Embryonic facial prominence (tissue), 1 donor: ENCODE measurements around the gene ZBED3.

Experiments
- DNase-seq: peaks from one replicate; pipeline ENCODE4 v3.0.0-alpha.2; 2016; ENCODE audit errors: extremely low spot score

Gene ZBED3

DNA sequence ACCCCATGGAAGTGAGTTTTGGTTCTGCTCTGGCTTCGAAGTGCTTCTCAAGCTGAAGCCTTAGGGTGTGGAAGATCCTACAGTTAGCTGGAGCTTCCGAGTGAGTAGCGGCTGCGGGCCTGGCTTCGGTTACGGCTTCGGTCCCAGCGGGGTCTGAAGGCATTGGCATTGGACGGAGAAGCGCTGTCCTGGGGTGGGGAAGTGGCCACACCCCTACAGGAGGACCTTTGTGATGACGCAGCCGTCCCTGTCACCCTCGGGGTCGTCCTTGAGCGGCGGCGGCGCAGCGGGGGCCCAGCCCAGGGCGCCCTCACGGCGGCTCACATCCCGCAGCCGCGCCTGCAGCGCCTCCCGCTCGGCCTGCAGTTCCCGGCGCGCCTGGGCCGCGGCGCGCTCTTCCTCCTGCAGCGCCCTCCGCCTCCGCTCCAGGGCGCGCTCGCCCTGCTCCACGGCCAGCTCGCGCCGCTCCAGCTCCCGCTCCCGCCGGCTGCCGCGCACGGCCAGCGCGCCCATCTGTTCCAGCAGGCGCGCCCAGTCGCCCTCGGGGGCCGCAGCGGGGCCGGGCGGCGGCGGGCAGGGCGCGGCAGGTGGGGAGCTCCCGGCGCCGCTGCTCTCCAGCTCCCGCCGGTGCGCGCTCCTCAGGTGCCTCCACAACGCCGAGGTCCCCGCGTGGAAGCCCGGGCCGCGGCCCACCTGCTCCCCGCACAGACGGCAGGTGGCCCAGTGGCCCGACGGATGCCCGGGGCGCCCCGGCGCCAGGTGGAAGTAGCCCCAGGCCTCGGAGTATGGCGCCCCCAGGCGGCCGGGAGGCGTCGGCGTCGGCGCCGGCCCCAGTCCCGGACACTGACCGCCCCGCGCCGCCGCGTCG, 9.9 kb downstream of the ZBED3 start:
- peak; percentile 32 for DNase-seq

DNA sequence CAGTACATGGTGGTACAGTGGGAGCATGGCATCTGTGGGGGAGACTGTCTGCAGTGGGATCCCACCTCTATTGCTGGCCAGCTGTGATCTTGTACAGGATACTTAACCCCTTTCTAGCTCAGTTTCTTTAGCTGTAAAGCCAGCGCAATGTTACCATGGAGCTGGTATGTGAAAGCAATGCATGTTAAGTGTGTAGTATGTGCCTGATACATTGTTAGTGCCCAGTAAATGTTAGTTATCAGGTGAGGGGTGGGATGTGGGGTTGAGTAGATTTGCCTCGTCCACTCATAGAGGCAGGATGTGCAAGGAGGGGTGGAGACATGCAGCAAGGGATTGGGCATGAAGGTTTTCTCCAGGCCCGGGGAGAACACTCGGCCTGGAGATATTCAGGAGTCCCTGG, 12.3 kb downstream of the ZBED3 start:
- DNase-seq: no peak

DNA sequence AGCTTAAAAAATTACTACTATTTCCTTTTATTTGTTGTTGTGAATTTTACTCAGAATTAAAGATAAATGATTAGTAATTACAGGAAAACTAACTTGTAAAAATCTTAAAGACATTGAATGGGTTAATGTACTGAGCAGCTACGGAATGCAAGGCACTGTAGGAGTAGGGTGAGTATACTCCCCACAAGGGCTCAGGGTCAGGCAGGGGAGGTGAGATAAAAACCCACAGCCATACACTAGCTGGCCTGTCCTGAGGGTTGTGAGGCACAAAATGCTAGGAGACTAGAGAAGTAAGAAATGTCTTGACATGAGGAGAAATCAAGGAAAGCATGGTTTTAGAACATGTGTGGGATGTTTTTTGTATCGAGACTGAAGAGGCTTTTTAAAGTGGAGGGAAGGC, 13.4 kb downstream of the ZBED3 start:
- DNase-seq: no peak

DNA sequence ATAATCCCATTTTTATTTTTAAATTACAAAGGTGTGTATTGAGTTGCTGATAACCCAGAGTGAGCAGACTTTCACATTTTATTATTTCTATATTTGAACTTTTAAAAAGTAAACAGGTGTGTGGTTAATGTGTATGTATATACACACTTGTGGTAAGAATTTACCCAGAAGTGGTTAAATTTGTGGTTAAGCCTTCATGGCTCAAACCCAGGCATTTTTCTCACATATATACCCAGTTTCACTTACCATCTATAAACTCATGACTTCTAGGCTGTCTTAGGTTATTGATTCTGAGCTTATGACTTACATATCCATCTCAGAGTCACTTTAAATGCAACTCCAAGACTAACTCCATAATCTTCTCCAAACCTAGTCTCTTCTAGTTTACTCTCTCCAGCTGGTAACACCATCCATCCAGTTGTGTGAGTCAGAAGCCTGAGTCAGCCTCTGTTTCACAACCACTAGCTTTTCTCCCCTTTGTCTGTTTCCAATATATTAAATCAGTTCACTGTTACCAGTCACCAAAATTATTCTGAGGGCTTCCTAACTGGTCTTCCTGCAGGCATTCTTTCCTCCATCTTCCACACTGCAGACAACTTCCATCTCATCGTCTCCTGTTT, 20.2 kb downstream of the ZBED3 start:
- no peak for DNase-seq

DNA sequence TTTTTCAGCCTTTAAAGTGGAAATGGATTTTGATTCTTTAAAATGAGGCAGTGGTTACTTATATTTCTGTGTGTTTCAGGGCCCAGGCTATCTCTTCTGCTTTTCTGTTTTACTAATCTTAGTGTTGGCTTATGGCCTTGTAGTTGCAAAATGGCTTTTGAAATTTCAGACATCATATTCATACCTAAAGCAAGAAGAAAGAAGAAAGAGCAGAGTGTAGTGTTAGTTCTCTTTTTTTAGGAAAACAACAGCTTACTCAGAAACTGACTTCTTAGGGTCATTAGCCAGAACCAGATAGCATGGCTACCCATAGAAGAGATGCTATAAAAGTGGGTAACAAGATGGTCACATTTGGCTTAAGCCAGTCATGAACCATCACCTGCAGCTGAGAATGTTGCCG, 20.9 kb downstream of the ZBED3 start:
- no peak for DNase-seq

DNA sequence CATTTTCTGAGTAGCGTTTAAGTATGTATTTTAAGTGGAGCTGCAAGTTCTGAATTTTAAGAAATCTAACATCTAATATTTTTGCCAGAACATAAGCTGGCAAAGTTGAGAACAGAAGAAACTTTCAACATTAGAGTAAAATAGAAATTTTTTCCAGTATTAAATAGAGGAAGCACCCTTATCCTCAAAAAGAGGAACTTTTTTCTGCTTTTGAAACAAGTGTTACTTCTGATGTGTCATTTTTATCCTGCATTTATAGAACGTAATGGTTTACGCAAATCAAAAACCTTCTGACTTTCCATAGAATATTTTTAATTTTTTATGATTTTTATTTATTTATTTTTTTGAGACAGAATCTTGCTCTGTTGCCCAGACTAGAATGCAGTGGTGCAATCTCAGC, 21.8 kb downstream of the ZBED3 start:
- no peak for DNase-seq

DNA sequence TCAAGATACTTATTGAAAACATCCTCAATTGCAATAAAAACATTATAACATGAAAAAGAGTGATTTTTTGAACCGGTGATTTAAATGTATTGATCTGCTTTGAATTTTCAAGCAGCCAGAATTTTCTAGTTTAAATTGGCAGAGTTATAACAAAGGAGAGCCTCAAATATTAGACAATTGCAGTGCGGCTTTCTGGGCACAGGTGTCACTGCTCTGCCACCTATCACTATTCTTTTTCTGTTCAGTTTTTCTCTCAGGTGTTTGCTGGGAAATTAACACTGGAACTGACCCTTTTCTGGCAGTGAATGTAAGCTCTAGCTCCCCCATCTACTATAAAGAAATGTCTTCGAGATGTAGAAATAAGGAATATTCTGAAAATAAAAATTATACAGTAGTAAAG, 23.0 kb downstream of the ZBED3 start:
- no peak for DNase-seq

DNA sequence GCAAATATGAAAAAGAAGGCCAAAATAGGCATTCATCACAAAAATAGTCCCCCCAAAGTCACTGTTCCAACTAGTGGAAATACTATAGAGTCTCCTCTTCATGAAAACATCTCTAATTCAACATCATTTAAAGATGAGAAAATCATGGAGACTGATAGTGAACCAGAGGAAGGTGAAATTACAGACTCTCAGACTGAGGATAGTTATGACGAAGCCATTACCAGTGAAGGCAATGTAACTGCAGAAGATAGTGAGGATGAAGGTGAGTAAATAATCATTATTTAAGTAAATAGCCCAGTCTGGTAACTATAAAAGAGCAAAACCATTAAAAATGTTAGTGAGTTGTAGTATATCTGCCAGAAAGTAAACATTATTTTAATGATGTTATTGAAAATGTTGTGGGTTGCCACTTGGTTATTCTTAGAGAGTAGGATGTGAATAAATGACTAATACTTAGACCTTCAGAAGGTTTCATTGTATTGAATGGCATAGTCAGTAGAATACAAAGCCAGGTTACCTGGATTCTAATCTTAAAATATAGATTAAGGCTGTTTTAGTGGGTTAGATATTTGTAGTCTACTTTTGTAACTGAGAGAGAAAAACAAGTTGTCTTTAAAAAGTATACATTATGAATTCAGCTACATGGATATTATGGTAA, 40.5 kb downstream of the ZBED3 start:
- DNase-seq: no peak

DNA sequence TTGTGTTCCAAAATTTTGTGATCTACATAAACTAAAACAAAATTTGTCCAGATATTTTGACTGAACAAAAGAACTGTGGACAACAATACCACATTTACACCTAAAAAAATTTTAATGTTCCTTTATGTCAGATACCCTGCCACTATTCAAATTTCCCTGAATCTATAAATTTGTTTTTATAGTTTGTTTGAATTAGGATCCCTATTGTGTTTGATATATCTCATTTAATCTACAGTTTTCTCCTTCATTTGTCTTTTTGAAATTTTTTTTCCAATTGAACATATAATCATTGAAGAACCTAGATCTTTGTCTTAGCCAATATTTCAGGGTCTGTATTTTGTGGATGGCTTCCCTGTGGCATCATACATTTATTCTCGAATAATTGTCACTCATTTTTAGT, 51.1 kb downstream of the ZBED3 start:
- no peak for DNase-seq

DNA sequence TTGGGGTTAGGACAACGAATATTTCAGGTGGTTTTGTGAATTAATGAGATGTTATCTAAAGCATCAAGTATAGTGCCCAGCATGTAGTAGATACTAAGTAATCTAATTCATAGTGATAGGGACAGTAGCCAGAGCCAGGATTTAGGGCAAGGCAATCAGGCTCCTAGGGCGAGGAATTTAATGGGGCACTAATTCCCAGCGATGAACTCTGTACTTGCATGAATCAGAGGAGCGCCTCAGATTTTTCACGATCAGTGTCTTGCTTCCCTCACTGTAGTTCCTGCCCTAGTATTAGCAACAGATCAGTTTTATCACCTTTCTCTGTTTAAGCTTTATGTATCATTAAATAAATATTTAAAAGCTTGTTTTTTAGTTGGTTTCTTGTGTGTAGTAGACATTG, 53.7 kb downstream of the ZBED3 start:
- DNase-seq: no peak

DNA sequence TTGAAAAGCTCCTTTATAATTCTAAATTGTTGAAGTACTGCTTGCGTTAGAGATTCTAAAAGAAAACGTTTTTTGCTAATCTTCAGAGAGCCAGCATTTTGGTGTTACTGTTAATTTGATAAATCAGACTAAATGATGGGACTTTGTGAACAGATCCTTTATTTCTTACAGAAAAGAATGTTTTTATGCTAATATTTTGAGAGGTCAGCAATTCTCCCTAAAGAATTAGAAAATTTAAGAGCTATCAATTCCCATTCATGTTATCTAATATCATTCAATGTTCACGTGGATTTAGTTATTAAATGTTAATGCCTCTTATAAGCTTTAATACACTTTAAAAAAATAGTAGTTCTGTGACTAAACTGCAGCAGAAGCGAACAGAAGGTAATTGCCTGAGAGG, 54.5 kb downstream of the ZBED3 start:
- DNase-seq: no peak

DNA sequence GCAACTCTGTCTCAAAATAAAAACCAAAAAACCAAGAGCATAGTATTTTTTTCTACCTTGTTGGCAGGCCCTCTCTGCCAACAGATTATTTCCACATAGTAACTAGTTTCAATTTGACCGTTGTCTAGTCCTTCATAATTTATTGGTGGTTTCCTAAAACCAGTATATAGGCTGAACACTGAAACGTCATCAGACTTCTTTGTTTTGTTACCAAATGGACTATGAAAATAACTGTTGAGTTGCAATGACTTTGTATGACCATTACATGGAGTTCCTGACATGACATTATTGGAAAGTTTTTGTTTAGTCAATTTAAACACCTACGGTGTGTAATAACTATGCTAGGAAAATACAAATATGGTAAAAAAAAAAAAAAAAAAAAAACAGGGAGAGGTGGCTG, 55.2 kb downstream of the ZBED3 start:
- DNase-seq: no peak

DNA sequence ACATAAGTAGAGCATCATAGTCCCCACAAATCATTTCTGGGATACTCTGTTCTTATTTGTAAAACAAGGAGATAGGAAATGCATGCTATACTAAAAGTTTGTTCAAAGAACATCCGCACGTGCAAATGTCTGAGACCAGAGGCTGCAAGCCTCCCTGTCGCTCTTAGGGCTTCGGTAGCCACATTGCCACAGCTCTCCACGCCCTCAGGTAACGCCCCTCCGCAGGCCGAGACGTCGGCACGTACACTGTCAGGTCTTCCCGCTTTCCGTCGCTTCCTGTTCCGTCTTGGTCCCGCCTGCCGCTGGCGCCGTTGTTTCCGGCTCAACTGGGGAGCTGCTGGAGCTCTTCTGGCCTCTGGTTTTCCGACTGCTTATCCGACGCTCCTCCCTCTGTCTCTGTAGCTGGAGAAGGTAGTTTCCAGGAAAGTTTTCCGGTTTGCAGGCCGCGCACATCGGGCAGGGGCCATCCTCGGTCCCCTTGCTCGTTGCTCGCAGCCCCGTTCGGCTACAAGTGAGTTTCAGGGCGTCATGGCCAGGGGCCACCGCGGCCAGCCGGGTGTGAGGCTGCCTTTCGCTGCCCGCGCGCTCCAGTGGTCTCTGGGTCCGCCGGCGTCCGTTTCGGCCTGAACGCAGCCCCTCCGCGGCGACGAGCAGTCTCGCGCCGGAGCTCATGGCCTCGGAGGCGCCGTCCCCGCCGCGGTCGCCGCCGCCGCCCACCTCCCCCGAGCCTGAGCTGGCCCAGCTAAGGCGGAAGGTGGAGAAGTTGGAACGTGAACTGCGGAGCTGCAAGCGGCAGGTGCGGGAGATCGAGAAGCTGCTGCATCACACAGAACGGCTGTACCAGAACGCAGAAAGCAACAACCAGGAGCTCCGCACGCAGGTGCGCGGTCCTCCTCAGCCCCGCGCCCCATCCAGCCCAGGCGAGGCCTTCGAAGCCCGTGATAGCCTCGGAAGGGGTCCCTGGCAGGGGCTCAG, 56.7 kb downstream of the ZBED3 start, which contains the start of gene AGGF1:
Gene AGGF1, plus strand, starts transcription at position 308 of the 975 bp plus-strand sequence. Its CDS starts 363 bp downstream, at position 671.
- DNase-seq: peak; percentile 94

DNA sequence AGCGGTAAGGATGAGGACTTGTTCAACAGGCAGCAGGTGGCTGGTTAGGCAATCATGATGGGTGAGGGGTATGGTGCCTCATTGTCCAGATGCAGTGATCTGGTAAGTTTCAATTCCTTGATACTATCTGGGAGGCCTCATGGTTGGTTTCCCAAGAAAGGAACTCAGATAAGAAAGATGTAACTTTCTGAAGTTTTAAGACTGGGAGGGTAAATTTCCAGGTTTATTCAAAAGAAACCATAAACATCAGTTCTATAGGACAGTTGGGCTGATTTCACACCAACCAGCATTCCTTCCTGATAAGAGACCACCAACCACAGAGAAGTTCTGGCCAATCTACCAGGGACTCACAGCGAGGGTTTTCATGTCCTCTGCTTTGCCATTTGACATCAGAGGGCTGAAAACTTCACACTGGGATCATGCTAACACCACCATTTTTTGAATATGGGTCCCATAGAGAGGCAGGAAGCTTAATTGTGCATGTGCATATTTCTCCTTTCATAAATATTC, 57.7 kb downstream of the ZBED3 start:
- no peak for DNase-seq

DNA sequence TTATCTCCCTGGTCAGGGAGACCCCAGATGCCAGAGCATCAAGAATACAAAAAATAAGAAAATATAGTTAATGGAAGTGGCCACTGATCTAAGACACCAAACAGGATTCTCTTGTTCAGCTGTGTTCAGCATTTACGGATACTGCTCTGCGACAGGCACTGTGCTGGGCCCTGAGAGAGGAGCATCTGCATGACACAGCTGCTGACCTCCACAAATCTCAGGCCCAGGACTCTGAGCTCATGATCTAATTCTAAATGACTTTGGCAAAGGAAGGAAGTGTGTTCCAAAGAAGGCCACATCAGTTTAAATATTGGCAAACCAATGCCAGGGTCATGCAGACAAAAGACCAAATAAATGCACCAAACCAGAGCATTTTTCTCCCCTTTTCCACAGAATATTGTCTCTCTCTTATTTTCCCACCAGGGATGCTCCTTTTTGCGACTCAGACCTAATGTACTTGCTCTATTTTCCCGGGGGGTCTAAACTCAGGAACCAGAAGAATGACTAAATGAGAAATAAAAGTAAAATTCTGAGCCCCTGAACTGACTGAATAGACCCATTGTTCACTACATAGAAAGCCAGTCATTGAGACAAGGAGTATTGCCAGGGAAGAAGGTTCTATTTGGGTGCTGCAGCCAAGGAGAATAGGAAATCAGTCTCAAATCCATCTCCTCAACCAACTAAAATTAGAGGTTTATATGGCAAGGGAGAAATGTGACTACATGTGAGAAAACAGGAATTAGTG, 58.3 kb downstream of the ZBED3 start:
- DNase-seq: no peak

DNA sequence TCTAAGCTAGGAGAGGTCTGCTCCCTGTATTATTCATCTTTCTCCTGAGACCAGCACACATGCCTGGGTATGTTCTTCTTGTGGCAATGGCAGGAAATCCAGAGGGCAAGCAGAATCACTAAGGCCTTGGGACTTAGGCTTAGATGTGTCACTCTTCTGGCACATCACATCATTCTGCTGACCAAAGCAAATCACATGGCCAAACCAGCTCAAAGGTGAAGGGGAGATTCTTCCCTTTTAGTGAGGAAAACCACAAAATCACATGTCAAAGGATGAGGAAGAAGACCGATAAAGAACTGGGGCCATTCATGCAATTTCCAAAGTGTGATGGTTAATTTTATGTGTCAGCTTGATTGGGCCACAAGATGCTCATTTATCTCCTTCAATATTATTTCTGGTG, 62.6 kb downstream of the ZBED3 start:
- DNase-seq: no peak

DNA sequence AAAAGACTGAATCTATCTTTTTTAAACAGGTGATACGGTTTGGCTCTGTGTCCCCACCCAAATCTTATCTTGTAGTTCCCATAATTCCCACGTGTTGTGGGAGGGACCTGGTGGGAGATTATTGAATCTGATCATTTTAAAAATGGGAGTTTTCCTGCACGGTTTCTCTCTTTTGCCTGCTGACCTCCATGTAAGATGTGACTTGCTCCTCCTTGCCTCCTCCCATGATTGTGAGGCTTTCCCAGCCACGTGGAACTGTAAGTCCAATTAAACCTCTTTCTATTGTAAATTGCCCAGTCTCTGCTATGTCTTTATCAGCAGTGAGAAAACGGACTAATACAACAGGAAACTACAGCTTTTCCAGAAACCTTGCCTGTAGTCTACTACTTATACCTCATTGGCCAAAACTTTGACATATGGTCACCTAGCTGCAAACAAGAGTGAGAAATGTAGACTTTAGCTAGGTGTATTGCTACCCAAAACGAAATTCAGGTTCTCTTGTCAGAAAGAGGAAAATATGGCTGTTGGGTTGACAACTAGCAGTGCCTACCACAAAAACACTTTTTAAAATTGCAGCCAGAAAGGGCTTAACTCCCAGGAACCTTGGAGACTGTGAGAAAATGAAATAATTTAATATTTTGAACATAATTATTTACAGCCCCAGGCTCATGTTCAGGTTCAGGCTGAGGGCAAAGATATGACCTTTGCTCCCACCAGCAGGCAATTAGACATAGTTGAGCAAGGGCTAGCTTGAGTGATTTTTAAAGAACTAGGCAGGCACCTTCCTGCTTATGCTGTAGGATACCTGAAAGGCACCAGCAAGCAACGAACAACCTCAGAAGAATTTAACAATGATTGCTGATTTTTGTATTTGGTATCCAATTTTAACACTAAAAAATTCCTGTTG, 64.3 kb downstream of the ZBED3 start:
- DNase-seq: no peak
